A549 (cell line): Measurements from ENCODE around the gene SEPTIN11.

Experiments used
- CBX2 ChIP-seq: fragments of 200-600 bp; sonication (generic); IDR thresholded peaks from 2 replicates; pipeline ENCODE4 v1.6.1; 2016; ENCODE audit warnings: low read depth, mild to moderate bottlenecking, borderline replicate concordance
- CHD2 ChIP-seq: fragments of 150-350 bp; IDR thresholded peaks from 2 replicates; pipeline ENCODE4 v1.6.1; 2014; ENCODE audit warnings: low read length; ENCODE audit not compliant: partially characterized antibody
- FOSL2 ChIP-seq, 2 experiments: fragments of 450-650 bp in 1 of 2; fragments of >200 bp in 1 of 2; sonication (Bioruptor Twin) in 1 of 2; formaldehyde crosslinking; IDR thresholded peaks; 2 replicates each; pipeline versions ENCODE4 v1.5.0 to v1.6.1; 2016 to 2020; ENCODE audit warnings: mild to moderate bottlenecking in 1 of 2, moderate library complexity in 1 of 2
- JUNB ChIP-seq: fragments of >200 bp; sonication (Bioruptor Twin); formaldehyde crosslinking; IDR thresholded peaks from 2 replicates; pipeline ENCODE4 v1.6.1; 2016
- MYC ChIP-seq: IDR thresholded peaks from 2 replicates; pipeline ENCODE4 v1.6.1; 2012; ENCODE audit warnings: mild to moderate bottlenecking, inconsistent platforms, low read length, improper control_type of control experiment, borderline replicate concordance
- POLR2A ChIP-seq: IDR thresholded peaks from 2 replicates; pipeline ENCODE4 v1.6.1; 2012; ENCODE audit warnings: mild to moderate bottlenecking, low read length
- SMC3 ChIP-seq: fragments of >200 bp; sonication (Bioruptor Twin); formaldehyde crosslinking; IDR thresholded peaks from 3 replicates; pipeline ENCODE4 v1.6.1; 2018; ENCODE audit warnings: inconsistent platforms
- TP53 ChIP-seq: fragments of 250-450 bp; sonication (Bioruptor Pico); IDR thresholded peaks from 2 replicates; pipeline ENCODE4 v1.5.0; 2021; ENCODE audit warnings: mild to moderate bottlenecking, moderate library complexity
- ZSCAN20 ChIP-seq: fragments of 250-450 bp; sonication (Bioruptor Pico); IDR thresholded peaks from 2 replicates; pipeline ENCODE4 v1.8.0; 2022; ENCODE audit warnings: mild to moderate bottlenecking, moderate library complexity
- TF ChIP-seq, protein P1 (sequence below): fragments of >200 bp; sonication (Bioruptor Twin); formaldehyde crosslinking; IDR thresholded peaks from 3 replicates; pipeline ENCODE4 v1.5.1; 2016

DNA sequence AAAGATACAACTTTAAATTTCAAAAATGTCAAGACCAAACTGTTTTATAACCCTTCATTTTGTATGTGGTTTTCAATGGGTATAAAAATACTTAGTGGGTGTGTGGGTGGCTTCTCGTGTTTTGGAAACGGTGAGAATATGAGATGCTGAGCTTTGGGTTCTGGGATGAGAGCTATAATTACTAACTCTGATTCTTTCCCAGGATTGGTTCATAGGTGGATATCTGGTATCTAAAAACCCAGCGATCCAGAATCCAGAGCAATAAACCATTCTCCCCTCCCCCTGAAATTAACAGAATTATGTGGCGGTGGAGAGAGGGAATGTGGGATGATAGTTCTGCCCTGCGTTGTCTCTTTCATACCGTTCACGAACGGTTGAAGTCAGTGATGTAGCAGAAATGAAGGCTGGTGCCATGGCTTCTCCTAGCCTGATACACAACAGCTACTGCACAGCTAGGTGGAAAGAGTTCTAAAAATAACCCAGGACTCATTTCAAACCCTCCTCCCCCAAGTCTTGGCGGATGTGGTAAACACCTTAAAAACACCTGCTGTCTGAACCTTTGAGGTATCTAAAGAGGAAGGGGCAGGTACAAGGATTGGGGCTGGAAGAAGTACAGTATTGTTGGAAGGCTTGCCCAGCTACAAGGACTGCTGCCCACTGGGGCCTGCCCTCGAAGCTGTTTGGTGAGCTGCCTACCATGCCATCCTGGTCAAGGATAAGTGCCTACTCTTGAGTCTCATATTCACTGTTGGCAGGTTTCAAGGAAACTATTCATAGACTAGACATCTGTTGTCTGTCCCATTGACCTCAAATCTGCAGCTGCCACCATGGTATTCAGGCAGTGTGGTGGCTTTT is 44.5 kb downstream of the SEPTIN11 start:
- TF ChIP-seq CBX2 = no peak
- TF ChIP-seq, protein P1, sequence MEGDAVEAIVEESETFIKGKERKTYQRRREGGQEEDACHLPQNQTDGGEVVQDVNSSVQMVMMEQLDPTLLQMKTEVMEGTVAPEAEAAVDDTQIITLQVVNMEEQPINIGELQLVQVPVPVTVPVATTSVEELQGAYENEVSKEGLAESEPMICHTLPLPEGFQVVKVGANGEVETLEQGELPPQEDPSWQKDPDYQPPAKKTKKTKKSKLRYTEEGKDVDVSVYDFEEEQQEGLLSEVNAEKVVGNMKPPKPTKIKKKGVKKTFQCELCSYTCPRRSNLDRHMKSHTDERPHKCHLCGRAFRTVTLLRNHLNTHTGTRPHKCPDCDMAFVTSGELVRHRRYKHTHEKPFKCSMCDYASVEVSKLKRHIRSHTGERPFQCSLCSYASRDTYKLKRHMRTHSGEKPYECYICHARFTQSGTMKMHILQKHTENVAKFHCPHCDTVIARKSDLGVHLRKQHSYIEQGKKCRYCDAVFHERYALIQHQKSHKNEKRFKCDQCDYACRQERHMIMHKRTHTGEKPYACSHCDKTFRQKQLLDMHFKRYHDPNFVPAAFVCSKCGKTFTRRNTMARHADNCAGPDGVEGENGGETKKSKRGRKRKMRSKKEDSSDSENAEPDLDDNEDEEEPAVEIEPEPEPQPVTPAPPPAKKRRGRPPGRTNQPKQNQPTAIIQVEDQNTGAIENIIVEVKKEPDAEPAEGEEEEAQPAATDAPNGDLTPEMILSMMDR = no peak
- TF ChIP-seq MYC = no peak
- TF ChIP-seq JUNB = no peak
- TF ChIP-seq ZSCAN20 = no peak
- no peak for TF ChIP-seq SMC3
- TF ChIP-seq TP53 (CRISPR knock-in tag) = no peak
- TF ChIP-seq FOSL2 (IDR thresholded peaks at IDR 0.05) = no peak
- no peak for TF ChIP-seq FOSL2 (CRISPR knock-in tag; IDR thresholded peaks at IDR 0.05)
- no peak for TF ChIP-seq CHD2
- no peak for TF ChIP-seq POLR2A
